HepG2 (cell line): Measurements from ENCODE around the gene FAF1. TPM values are rescaled to one million over a fixed set of nuclear protein-coding genes. Genes with fewer than 3 reads are reported as not detected.

ENCODE experiments used
- ATAC-seq: fragments of 200-7000 bp; cut with Tn5 transposase; 3 replicates; pipeline ENCODE4 v1.9.1; 2020; ENCODE audit warnings: mild to moderate bottlenecking, moderate library complexity
- BruUV-seq: library from RNA; stranded (reverse); fragments of 400-500 nt; replicated peaks from 2 replicates; lab custom pipeline; 2021; lab: Mats Ljungman, UMichigan
- CTCF ChIA-PET: fragments of 300-600 bp; formaldehyde crosslinking; extraction: SDS; loops from one replicate; lab custom pipeline; 2021; ENCODE audit warnings: low total read pairs, inconsistent platforms, low intra/inter-chr PET ratio; lab: Yijun Ruan, JAX
- POLR2A ChIA-PET: fragments of 350-600 bp; sonication (Branson Sonifier 250); formaldehyde crosslinking; loops from one replicate; lab custom pipeline; 2020; ENCODE audit warnings: antibody characterized with exemption, inconsistent platforms; lab: Yijun Ruan, JAX
- DNase-seq: peaks from one replicate; pipeline ENCODE4 v3.0.0-alpha.2; 2015; ENCODE audit warnings: low spot score
- FAIRE-seq: peaks from 3 replicates; lab custom pipeline; 2011; peaks lifted over from hg19 to GRCh38; lab: Jason Lieb, UNC
- H2AFZ ChIP-seq: one replicate; pipeline ENCODE4 v1.6.1; 2011; ENCODE audit warnings: low read length, inconsistent platforms
- H3K27ac ChIP-seq: fragments of 300-600 bp; 3 replicates; pipeline ENCODE4 v1.8.0; 2011; ENCODE audit warnings: mixed run types, mild to moderate bottlenecking, mixed read lengths, low read length, inconsistent platforms; ENCODE audit not compliant: insufficient read depth; ENCODE audit errors: extremely low read length
- H3K27me3 ChIP-seq, 2 experiments: fragments of 200-600 bp in 1 of 2; 2 replicates in 1 of 2; 3 replicates in 1 of 2; pipeline versions ENCODE4 v1.6.0 to v1.8.0; 2011; ENCODE audit warnings: low read length in 2 of 2, mild to moderate bottlenecking in 2 of 2, moderate library complexity in 2 of 2, inconsistent platforms in 1 of 2; ENCODE audit not compliant: insufficient read depth in 2 of 2, control insufficient read depth in 1 of 2
- H3K36me3 ChIP-seq, 2 experiments: fragments of 200-600 bp in 1 of 2; replicated peaks in 1 of 2; 2 replicates in 1 of 2; 3 replicates in 1 of 2; pipeline versions ENCODE4 v1.5.1 to v1.8.0; 2011; ENCODE audit warnings: low read length in 2 of 2, inconsistent platforms in 1 of 2; ENCODE audit not compliant: insufficient read depth in 2 of 2, control insufficient read depth in 1 of 2
- H3K4me1 ChIP-seq: 2 replicates; pipeline ENCODE4 v1.5.1; 2012; ENCODE audit warnings: low read length, inconsistent platforms; ENCODE audit not compliant: insufficient read depth
- H3K4me2 ChIP-seq: 2 replicates; pipeline ENCODE4 v1.6.0; 2011; ENCODE audit warnings: low read depth, low read length, inconsistent platforms
- H3K4me3 ChIP-seq, 3 experiments: fragments of 200-600 bp in 1 of 3; sonication (generic), shearing (Covaris generic) in 1 of 3; replicated peaks in 1 of 3; 2 replicates each; pipeline ENCODE4 v1.5.1; 2011 to 2016; ENCODE audit warnings: low read length in 3 of 3, inconsistent platforms in 2 of 3, low read depth in 2 of 3, mild to moderate bottlenecking in 2 of 3, control low read depth in 1 of 3, mixed read lengths in 1 of 3; ENCODE audit not compliant: insufficient read depth in 1 of 3
- H3K79me2 ChIP-seq: one replicate; pipeline ENCODE4 v1.6.1; 2011; ENCODE audit warnings: low read length, inconsistent platforms; ENCODE audit not compliant: insufficient read depth
- H3K9ac ChIP-seq: 2 replicates; pipeline ENCODE4 v1.6.0; 2011; ENCODE audit warnings: mild to moderate bottlenecking, low read depth, low read length, inconsistent platforms; ENCODE audit not compliant: insufficient read depth
- H3K9me3 ChIP-seq: 2 replicates; pipeline ENCODE4 v1.5.1; 2012; ENCODE audit warnings: mild to moderate bottlenecking, low read length
- H4K20me1 ChIP-seq: 2 replicates; pipeline ENCODE4 v1.6.0; 2011; ENCODE audit warnings: inconsistent platforms, mild to moderate bottlenecking, low read length, moderate library complexity; ENCODE audit not compliant: insufficient read depth
- ARHGAP35 ChIP-seq: sonication (generic); formaldehyde crosslinking; IDR thresholded peaks from 2 replicates; pipeline ENCODE4 v1.9.0; 2022; ENCODE audit warnings: mild to moderate bottlenecking, inconsistent platforms, moderate library complexity, missing genetic modification reagents, borderline replicate concordance
- ATRX ChIP-seq: sonication (generic); formaldehyde crosslinking; IDR thresholded peaks from 2 replicates; pipeline ENCODE4 v1.4.0; 2020; ENCODE audit warnings: missing genetic modification reagents, borderline replicate concordance
- EED ChIP-seq: sonication (generic); formaldehyde crosslinking; IDR thresholded peaks from 2 replicates; pipeline ENCODE4 v1.5.0; 2020; ENCODE audit warnings: mild to moderate bottlenecking, missing genetic modification reagents
- FIP1L1 ChIP-seq: fragments of 200-400 bp; formaldehyde crosslinking; IDR thresholded peaks from 2 replicates; pipeline ENCODE4 v1.6.1; 2018; ENCODE audit warnings: low read depth, mild to moderate bottlenecking, low read length, moderate library complexity, borderline replicate concordance; ENCODE audit not compliant: insufficient read depth
- FLYWCH1 ChIP-seq: sonication (generic); formaldehyde crosslinking; IDR thresholded peaks from 2 replicates; pipeline ENCODE4 v1.8.1; 2023; ENCODE audit warnings: mild to moderate bottlenecking, missing genetic modification reagents
- GZF1 ChIP-seq: sonication (generic); formaldehyde crosslinking; IDR thresholded peaks from 2 replicates; pipeline ENCODE4 v1.5.1; 2020; ENCODE audit warnings: mild to moderate bottlenecking, missing genetic modification reagents
- JUNB ChIP-seq: sonication (generic); formaldehyde crosslinking; IDR thresholded peaks from 2 replicates; pipeline ENCODE4 v1.8.0; 2022; ENCODE audit warnings: missing genetic modification reagents, mild to moderate bottlenecking, borderline replicate concordance
- ONECUT2 ChIP-seq: sonication (generic); formaldehyde crosslinking; IDR thresholded peaks from 2 replicates; pipeline ENCODE4 v1.4.0; 2020; ENCODE audit warnings: missing genetic modification reagents
- ZFAT ChIP-seq: sonication (generic); formaldehyde crosslinking; conservative IDR thresholded peaks from 2 replicates; pipeline ENCODE4 v1.8.1; 2023; ENCODE audit warnings: missing genetic modification reagents, inconsistent platforms
- ZNF12 ChIP-seq: sonication (generic); formaldehyde crosslinking; IDR thresholded peaks from 2 replicates; pipeline ENCODE4 v1.5.0; 2020; ENCODE audit warnings: missing genetic modification reagents
- ZNF136 ChIP-seq: sonication (generic); formaldehyde crosslinking; IDR thresholded peaks from 2 replicates; pipeline ENCODE4 v1.8.1; 2022; ENCODE audit warnings: low read depth, mild to moderate bottlenecking, moderate library complexity, missing genetic modification reagents
- ZNF232 ChIP-seq: sonication (generic); formaldehyde crosslinking; IDR thresholded peaks from 2 replicates; pipeline ENCODE4 v1.4.0; 2020; ENCODE audit warnings: missing genetic modification reagents, borderline replicate concordance
- ZNF296 ChIP-seq: sonication (generic); formaldehyde crosslinking; conservative IDR thresholded peaks from 2 replicates; pipeline ENCODE4 v1.5.0; 2020; ENCODE audit warnings: mild to moderate bottlenecking, missing genetic modification reagents
- ZNF552 ChIP-seq: sonication (generic); formaldehyde crosslinking; IDR thresholded peaks from 2 replicates; pipeline ENCODE4 v1.9.0; 2022; ENCODE audit warnings: missing genetic modification reagents, mild to moderate bottlenecking, borderline replicate concordance
- ZNF883 ChIP-seq: sonication (generic); formaldehyde crosslinking; IDR thresholded peaks from 2 replicates; pipeline ENCODE4 v1.5.1; 2020; ENCODE audit warnings: mild to moderate bottlenecking, missing genetic modification reagents; ENCODE audit errors: not compliant biosample characterization
- WGBS: methylation state at CpG from one replicate; pipeline ENCODE4 v1.1.6; 2017; ENCODE audit warnings: low lambda C conversion rate; 5-methylcytosine and 5-hydroxymethylcytosine counted together
- in situ Hi-C: cut with HindIII; loops from 2 replicates; pipeline ENCODE4 v1.10.0; 2017; ENCODE audit warnings: low pct_unique_long_range_greater_than_20kb; ENCODE audit not compliant: extremely low pct_ligation_motif_present
- intact Hi-C: fragments of 100-400 bp; cut with micrococcal nuclease; formaldehyde crosslinking; loops from one replicate; pipeline ENCODE4 v1.10.0; 2022; ENCODE audit not compliant: unreplicated experiment
- polyA plus RNA-seq, 8 experiments: library from polyadenylated mRNA; depleted of rRNA in 3 of 8; stranded (reverse) in 7 of 8; unstranded in 1 of 8; fragments of >200 nt; fragmentation: Illumina TruSeq in 4 of 8; extraction: Trizol in 4 of 8; gene quantifications; 2 replicates each; pipeline versions ENCODE4 v1.2.1 to v1.2.3, GENCODE V29; 2011 to 2016; ENCODE audit warnings: low read depth in 4 of 8, missing spikeins in 1 of 8, mixed read lengths in 1 of 8; ENCODE audit not compliant: insufficient read depth in 1 of 8
- total RNA-seq, 5 experiments: library from RNA; depleted of rRNA; stranded (reverse); fragments of >200 nt; fragmentation: Illumina TruSeq; extraction: Trizol; gene quantifications; 2 replicates each; pipeline ENCODE4 v1.2.3, GENCODE V29; 2016; ENCODE audit warnings: low read depth in 1 of 5
- TF ChIP-seq, protein P1 (sequence below): sonication (generic); formaldehyde crosslinking; IDR thresholded peaks from 2 replicates; pipeline ENCODE4 v1.4.0; 2020; ENCODE audit warnings: missing genetic modification reagents, borderline replicate concordance
- TF ChIP-seq, protein P2 (sequence below): sonication (generic); formaldehyde crosslinking; IDR thresholded peaks from 2 replicates; pipeline ENCODE4 v1.4.0; 2020; ENCODE audit warnings: missing genetic modification reagents

The FAF1 gene
- total and polyA plus RNA-seq, 2 of the 13 experiments (the other 11 are each of a cell fraction or from before 2014, with no cell fraction given): 19.4 to 63.3 TPM

DNA sequence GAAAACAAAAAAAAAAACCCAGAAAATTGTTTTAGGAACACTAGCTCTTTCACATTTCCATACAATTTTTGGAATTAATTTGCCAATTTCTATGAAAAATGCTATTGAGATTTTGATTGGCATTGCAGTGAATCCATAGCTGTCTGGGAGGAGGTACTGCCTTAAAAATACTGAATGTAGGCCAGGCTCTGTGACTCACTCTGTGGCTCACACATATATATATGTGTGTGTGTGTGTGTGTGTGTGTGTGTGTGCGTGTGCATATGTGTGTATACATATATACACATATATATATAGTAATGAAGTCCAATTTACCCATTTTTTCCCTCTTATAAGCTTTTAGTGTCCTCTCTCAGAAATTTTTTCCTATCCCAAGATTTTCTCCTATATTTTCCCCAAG, 322.6 kb downstream of the FAF1 start:
- intact Hi-C loops (no loop called here), in situ Hi-C loops (no loop called here)
- ATAC-seq (no peak), DNase-seq (no peak), FAIRE-seq (no peak)
- H3K79me2 ChIP-seq: no peaks in the 10 kb centered on the region
- H2AFZ ChIP-seq: no peak overlapping the region
- H3K36me3 ChIP-seq: no peaks in the 10 kb centered on the region; a peak in 1 of 5 replicates
- no TSS peak for BruUV-seq
- H3K4me1 ChIP-seq: no peaks in the 10 kb centered on the region
- H4K20me1 ChIP-seq: no peaks in the 10 kb centered on the region
- no peak for TF ChIP-seq ZNF296 (CRISPR knock-in tag)
- TF ChIP-seq EED (CRISPR knock-in tag): no peak
- TF ChIP-seq JUNB (CRISPR knock-in tag): no peak
- TF ChIP-seq ATRX (CRISPR knock-in tag): no peak
- TF ChIP-seq ONECUT2 (CRISPR knock-in tag): no peak
- no peak for TF ChIP-seq ZNF136 (CRISPR knock-in tag)
- no peak for TF ChIP-seq ZNF12
- no peak for TF ChIP-seq FLYWCH1 (CRISPR knock-in tag)
- TF ChIP-seq ZNF883 (CRISPR knock-in tag): no peak
- no peak for TF ChIP-seq GZF1 (CRISPR knock-in tag)
- no peak for TF ChIP-seq ARHGAP35 (CRISPR knock-in tag)
- TF ChIP-seq, protein P1, sequence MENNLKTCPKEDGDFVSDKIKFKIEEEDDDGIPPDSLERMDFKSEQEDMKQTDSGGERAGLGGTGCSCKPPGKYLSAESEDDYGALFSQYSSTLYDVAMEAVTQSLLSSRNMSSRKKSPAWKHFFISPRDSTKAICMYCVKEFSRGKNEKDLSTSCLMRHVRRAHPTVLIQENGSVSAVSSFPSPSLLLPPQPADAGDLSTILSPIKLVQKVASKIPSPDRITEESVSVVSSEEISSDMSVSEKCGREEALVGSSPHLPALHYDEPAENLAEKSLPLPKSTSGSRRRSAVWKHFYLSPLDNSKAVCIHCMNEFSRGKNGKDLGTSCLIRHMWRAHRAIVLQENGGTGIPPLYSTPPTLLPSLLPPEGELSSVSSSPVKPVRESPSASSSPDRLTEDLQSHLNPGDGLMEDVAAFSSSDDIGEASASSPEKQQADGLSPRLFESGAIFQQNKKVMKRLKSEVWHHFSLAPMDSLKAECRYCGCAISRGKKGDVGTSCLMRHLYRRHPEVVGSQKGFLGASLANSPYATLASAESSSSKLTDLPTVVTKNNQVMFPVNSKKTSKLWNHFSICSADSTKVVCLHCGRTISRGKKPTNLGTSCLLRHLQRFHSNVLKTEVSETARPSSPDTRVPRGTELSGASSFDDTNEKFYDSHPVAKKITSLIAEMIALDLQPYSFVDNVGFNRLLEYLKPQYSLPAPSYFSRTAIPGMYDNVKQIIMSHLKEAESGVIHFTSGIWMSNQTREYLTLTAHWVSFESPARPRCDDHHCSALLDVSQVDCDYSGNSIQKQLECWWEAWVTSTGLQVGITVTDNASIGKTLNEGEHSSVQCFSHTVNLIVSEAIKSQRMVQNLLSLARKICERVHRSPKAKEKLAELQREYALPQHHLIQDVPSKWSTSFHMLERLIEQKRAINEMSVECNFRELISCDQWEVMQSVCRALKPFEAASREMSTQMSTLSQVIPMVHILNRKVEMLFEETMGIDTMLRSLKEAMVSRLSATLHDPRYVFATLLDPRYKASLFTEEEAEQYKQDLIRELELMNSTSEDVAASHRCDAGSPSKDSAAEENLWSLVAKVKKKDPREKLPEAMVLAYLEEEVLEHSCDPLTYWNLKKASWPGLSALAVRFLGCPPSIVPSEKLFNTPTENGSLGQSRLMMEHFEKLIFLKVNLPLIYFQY (CRISPR knock-in tag): no peak
- TF ChIP-seq, protein P2, sequence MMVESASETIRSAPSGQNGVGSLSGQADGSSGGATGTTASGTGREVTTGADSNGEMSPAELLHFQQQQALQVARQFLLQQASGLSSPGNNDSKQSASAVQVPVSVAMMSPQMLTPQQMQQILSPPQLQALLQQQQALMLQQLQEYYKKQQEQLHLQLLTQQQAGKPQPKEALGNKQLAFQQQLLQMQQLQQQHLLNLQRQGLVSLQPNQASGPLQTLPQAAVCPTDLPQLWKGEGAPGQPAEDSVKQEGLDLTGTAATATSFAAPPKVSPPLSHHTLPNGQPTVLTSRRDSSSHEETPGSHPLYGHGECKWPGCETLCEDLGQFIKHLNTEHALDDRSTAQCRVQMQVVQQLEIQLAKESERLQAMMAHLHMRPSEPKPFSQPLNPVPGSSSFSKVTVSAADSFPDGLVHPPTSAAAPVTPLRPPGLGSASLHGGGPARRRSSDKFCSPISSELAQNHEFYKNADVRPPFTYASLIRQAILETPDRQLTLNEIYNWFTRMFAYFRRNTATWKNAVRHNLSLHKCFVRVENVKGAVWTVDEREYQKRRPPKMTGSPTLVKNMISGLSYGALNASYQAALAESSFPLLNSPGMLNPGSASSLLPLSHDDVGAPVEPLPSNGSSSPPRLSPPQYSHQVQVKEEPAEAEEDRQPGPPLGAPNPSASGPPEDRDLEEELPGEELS (CRISPR knock-in tag): no peak
- no peak for TF ChIP-seq ZNF232 (CRISPR knock-in tag)
- TF ChIP-seq ZFAT (CRISPR knock-in tag): no peak
- TF ChIP-seq ZNF552 (CRISPR knock-in tag): no peak
- TF ChIP-seq FIP1L1: no peak
- ChIA-PET POLR2A (interaction anchor here (0.7 kb wide), 1 partner anchor 12 kb away, joined by 3 read pairs; no protein-coding TSS in a partner anchor), CTCF (no interaction called here)
- 94% methylated on average over 1 of the region's 1 CpG for WGBS
- no peak overlapping the region for H3K27ac ChIP-seq
- H3K27me3 ChIP-seq: no peaks in the 10 kb centered on the region
- no peak overlapping the region for H3K9ac ChIP-seq
- H3K9me3 ChIP-seq: no peaks in the 10 kb centered on the region
- no peak overlapping the region for H3K4me3 ChIP-seq
- no peak overlapping the region for H3K4me2 ChIP-seq
